HG03571 (cell line): ENCODE measurements around the gene LEMD2.

Experiments used
- ATAC-seq: cut with Tn5 transposase; IDR thresholded peaks from one replicate; pipeline ENCODE4 v1.9.1; 2021; ENCODE audit not compliant: unreplicated experiment

The LEMD2 gene

GRCh38 chr6:33725222-33725621, 63.7 kb downstream of the LEMD2 start:
- no peak for ATAC-seq

GRCh38 chr6:33724102-33725023, 64.6 kb downstream of the LEMD2 start:
- ATAC-seq = no peak

- ATAC-seq = no peak
Observed at GRCh38 chr6:33723371-33724085, 65.4 kb downstream of the LEMD2 start.

GRCh38 chr6:33722103-33722623, 66.8 kb downstream of the LEMD2 start:
- ATAC-seq = no peak

- ATAC-seq = no peak
Observed at GRCh38 chr6:33721508-33721907, 67.4 kb downstream of the LEMD2 start.
